Calu3 (cell line): Measurements from ENCODE around the gene ARHGAP24. TPM values are rescaled to one million over a fixed set of nuclear protein-coding genes. Genes with fewer than 3 reads are reported as not detected.

Experiments
- BruUV-seq: library from RNA; stranded (reverse); fragments of 400-500 nt; replicated peaks from 2 replicates; lab custom pipeline; 2021; lab: Mats Ljungman, UMichigan
- CTCF ChIA-PET: fragments of 300-600 bp; sonication (Branson Sonifier 250); formaldehyde crosslinking; loops from one replicate; lab custom pipeline; 2022; ENCODE audit warnings: antibody characterized with exemption; lab: Charles Lee
- DNase-seq: peaks from one replicate; pipeline ENCODE4 v3.0.0; 2022
- H3K27ac Mint-ChIP-seq: one replicate; pipeline ENCODE4 v1.8.0; 2022; ENCODE audit warnings: mixed read lengths; ENCODE audit not compliant: unreplicated experiment
- H3K27me3 Mint-ChIP-seq: one replicate; pipeline ENCODE4 v1.8.0; 2022; ENCODE audit warnings: mixed read lengths; ENCODE audit not compliant: unreplicated experiment
- H3K36me3 Mint-ChIP-seq: one replicate; pipeline ENCODE4 v1.8.0; 2022; ENCODE audit warnings: mild to moderate bottlenecking, moderate library complexity, mixed read lengths; ENCODE audit not compliant: insufficient read depth, unreplicated experiment
- H3K4me1 Mint-ChIP-seq: one replicate; pipeline ENCODE4 v1.8.0; 2022; ENCODE audit warnings: mild to moderate bottlenecking, low read depth, mixed read lengths; ENCODE audit not compliant: unreplicated experiment
- H3K4me3 Mint-ChIP-seq: one replicate; pipeline ENCODE4 v1.8.0; 2022; ENCODE audit warnings: mild to moderate bottlenecking, low read depth, moderate library complexity, mixed read lengths; ENCODE audit not compliant: unreplicated experiment
- H3K9me3 Mint-ChIP-seq: one replicate; pipeline ENCODE4 v1.8.0; 2022; ENCODE audit warnings: low read depth, mixed read lengths; ENCODE audit not compliant: unreplicated experiment
- intact Hi-C: fragments of 100-400 bp; cut with micrococcal nuclease; formaldehyde crosslinking; loops from one replicate; pipeline ENCODE4 v1.10.0; 2022; ENCODE audit not compliant: unreplicated experiment
- total RNA-seq: library from RNA; stranded (reverse); gene quantifications from 2 replicates; pipeline ENCODE4 v1.2.3, GENCODE V29; 2022
- TF ChIP-seq, protein P1 (sequence below): fragments of 200-600 bp; IDR thresholded peaks from one replicate; pipeline ENCODE4 v1.8.0; 2022; ENCODE audit warnings: antibody characterized with exemption; ENCODE audit not compliant: unreplicated experiment

ARHGAP24 gene
- total RNA-seq, 1 experiment from 2014 or later, result 10.2 TPM

GRCh38 chr4:85573270-85573669 lies 98.3 kb downstream of the ARHGAP24 start:
- Mint-ChIP-seq H3K9me3 (no peaks in the 10 kb centered on the region), H3K27ac (no peak overlapping the region), H3K27me3 (no peaks in the 10 kb centered on the region), H3K4me3 (no peak overlapping the region), H3K4me1 (no peaks in the 10 kb centered on the region), H3K36me3 (no peaks in the 10 kb centered on the region)
- BruUV-seq, result no TSS peak
- TF ChIP-seq, protein P1, sequence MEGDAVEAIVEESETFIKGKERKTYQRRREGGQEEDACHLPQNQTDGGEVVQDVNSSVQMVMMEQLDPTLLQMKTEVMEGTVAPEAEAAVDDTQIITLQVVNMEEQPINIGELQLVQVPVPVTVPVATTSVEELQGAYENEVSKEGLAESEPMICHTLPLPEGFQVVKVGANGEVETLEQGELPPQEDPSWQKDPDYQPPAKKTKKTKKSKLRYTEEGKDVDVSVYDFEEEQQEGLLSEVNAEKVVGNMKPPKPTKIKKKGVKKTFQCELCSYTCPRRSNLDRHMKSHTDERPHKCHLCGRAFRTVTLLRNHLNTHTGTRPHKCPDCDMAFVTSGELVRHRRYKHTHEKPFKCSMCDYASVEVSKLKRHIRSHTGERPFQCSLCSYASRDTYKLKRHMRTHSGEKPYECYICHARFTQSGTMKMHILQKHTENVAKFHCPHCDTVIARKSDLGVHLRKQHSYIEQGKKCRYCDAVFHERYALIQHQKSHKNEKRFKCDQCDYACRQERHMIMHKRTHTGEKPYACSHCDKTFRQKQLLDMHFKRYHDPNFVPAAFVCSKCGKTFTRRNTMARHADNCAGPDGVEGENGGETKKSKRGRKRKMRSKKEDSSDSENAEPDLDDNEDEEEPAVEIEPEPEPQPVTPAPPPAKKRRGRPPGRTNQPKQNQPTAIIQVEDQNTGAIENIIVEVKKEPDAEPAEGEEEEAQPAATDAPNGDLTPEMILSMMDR, result no peak
- DNase-seq, result no peak
- CTCF ChIA-PET, result no interaction called here
- intact Hi-C loops, result no loop called here

DNA sequence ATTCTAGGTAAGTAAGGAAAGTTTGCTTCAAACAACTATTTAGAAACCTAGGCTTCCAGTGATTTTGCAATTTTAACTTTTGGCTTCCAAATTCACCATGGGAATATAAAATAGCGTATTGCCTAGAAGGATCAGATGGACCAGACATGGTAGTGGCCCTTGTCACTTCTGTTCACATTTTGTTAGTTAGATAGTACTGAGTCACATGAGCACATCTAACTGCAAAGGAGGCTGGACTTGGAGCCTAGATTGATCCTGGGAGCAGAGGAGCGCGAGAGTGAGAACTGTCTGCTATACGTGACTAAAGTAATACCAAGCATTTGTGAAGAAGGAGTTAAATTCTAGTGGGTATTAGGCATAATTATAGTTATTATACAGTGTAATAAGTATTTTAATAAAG lies 102.4 kb downstream of the ARHGAP24 start:
- intact Hi-C loops, result no loop called here
- H3K9me3 Mint-ChIP-seq, result no peaks in the 10 kb centered on the region
- DNase-seq, result no peak
- CTCF ChIA-PET, result no interaction called here
- H3K4me1 Mint-ChIP-seq, result no peaks in the 10 kb centered on the region
- H3K27ac Mint-ChIP-seq, result no peak overlapping the region
- no peaks in the 10 kb centered on the region for H3K27me3 Mint-ChIP-seq
- TF ChIP-seq, protein P1, result no peak
- H3K4me3 Mint-ChIP-seq, result no peak overlapping the region
- no TSS peak for BruUV-seq
- H3K36me3 Mint-ChIP-seq, result no peaks in the 10 kb centered on the region

- Mint-ChIP-seq H3K4me3 (no peak overlapping the region), H3K36me3 (no peaks in the 10 kb centered on the region), H3K9me3 (no peaks in the 10 kb centered on the region), H3K27ac (no peak overlapping the region), H3K27me3 (no peaks in the 10 kb centered on the region), H3K4me1 (no peaks in the 10 kb centered on the region)
- CTCF ChIA-PET, result no interaction called here
- no TSS peak for BruUV-seq
- intact Hi-C loops, result no loop called here
- TF ChIP-seq, protein P1, result no peak
- no peak for DNase-seq
These were observed 105.0 kb downstream of the ARHGAP24 start for GRCh38 chr4:85579942-85580341.

GRCh38 chr4:85580489-85580888 lies 105.5 kb downstream of the ARHGAP24 start:
- no peaks in the 10 kb centered on the region for H3K4me1 Mint-ChIP-seq
- CTCF ChIA-PET, result no interaction called here
- no peaks in the 10 kb centered on the region for H3K27me3 Mint-ChIP-seq
- H3K27ac Mint-ChIP-seq, result no peak overlapping the region
- H3K36me3 Mint-ChIP-seq, result no peaks in the 10 kb centered on the region
- TF ChIP-seq, protein P1, result no peak
- no peaks in the 10 kb centered on the region for H3K9me3 Mint-ChIP-seq
- BruUV-seq, result no TSS peak
- intact Hi-C loops, result no loop called here
- no peak for DNase-seq
- no peak overlapping the region for H3K4me3 Mint-ChIP-seq
